SK-N-SH (cell line): ENCODE results near the gene ARFRP1.

ENCODE experiments used
- EZH2phosphoT487 ChIP-seq: fragments of 200-600 bp; sonication (generic); IDR thresholded peaks from 2 replicates; pipeline ENCODE4 v1.6.1; 2017; ENCODE audit warnings: low read depth, mixed run types, mild to moderate bottlenecking, antibody characterized with exemption, moderate library complexity, borderline replicate concordance
- MAX ChIP-seq: IDR thresholded peaks from 2 replicates; pipeline ENCODE4 v1.4.0; 2012; ENCODE audit warnings: low read depth
- MXI1 ChIP-seq: IDR thresholded peaks from 2 replicates; pipeline ENCODE4 v1.6.1; 2012; ENCODE audit warnings: mild to moderate bottlenecking, low read depth, low read length, improper control_type of control experiment
- NFIC ChIP-seq: IDR thresholded peaks from 2 replicates; pipeline ENCODE4 v1.4.0; 2012; ENCODE audit warnings: borderline replicate concordance
- USF1 ChIP-seq: IDR thresholded peaks from 2 replicates; pipeline ENCODE4 v1.4.0; 2012; ENCODE audit warnings: low read depth, borderline replicate concordance

GRCh38 chr20:63749597-63750508, 42.1 kb upstream of the ARFRP1 start:
- no peak for TF ChIP-seq MAX
- no peak for TF ChIP-seq USF1
- TF ChIP-seq EZH2phosphoT487: no peak
- TF ChIP-seq MXI1: no peak
- no peak for TF ChIP-seq NFIC
